MM.1S (cell line): Measurements from ENCODE around the gene MDH1B.

Experiments used
- DNase-seq: peaks from one replicate; pipeline ENCODE4 v3.0.0-alpha.2; 2015
- H2AFZ ChIP-seq: fragments of 300-600 bp; sonication (generic); 2 replicates; pipeline ENCODE4 v1.6.0; 2016; ENCODE audit warnings: antibody characterized with exemption, low read length
- H3F3A ChIP-seq: fragments of 300-600 bp; sonication (generic); 2 replicates; pipeline ENCODE4 v1.6.1; 2016; ENCODE audit warnings: mild to moderate bottlenecking, antibody characterized with exemption, low read length, moderate library complexity, mixed read lengths; ENCODE audit not compliant: insufficient read depth
- H3K27ac ChIP-seq: fragments of 300-600 bp; sonication (generic); 2 replicates; pipeline ENCODE4 v1.5.1; 2016; ENCODE audit warnings: mild to moderate bottlenecking, low read length
- H3K27me3 ChIP-seq: fragments of 300-600 bp; sonication (generic); replicated peaks from 2 replicates; pipeline ENCODE4 v1.6.0; 2016; ENCODE audit warnings: low read length; ENCODE audit not compliant: insufficient read depth
- H3K36me3 ChIP-seq: fragments of 300-600 bp; sonication (generic); replicated peaks from 2 replicates; pipeline ENCODE4 v1.6.1; 2016; ENCODE audit warnings: mild to moderate bottlenecking, low read length, mixed read lengths; ENCODE audit not compliant: insufficient read depth
- H3K4me1 ChIP-seq: fragments of 300-600 bp; sonication (generic); 2 replicates; pipeline ENCODE4 v1.6.1; 2016; ENCODE audit warnings: low read length, mixed read lengths
- H3K4me2 ChIP-seq: fragments of 300-600 bp; sonication (generic); 2 replicates; pipeline ENCODE4 v1.6.0; 2016; ENCODE audit warnings: low read depth, low read length
- H3K4me3 ChIP-seq: fragments of 300-600 bp; sonication (generic); 2 replicates; pipeline ENCODE4 v1.5.1; 2016; ENCODE audit warnings: low read length, mixed read lengths
- H3K79me2 ChIP-seq: fragments of 300-600 bp; sonication (generic); 2 replicates; pipeline ENCODE4 v1.6.1; 2016; ENCODE audit warnings: mixed run types, low read length, mixed read lengths
- H3K9ac ChIP-seq: fragments of 300-600 bp; sonication (generic); 2 replicates; pipeline ENCODE4 v1.6.1; 2016; ENCODE audit warnings: low read length, mixed read lengths
- H3K9me2 ChIP-seq: fragments of 300-600 bp; sonication (generic); replicated peaks from 2 replicates; pipeline ENCODE4 v1.6.1; 2016; ENCODE audit warnings: mild to moderate bottlenecking, low read length, mixed read lengths; ENCODE audit not compliant: insufficient read depth
- H3K9me3 ChIP-seq: fragments of 300-600 bp; sonication (generic); replicated peaks from 2 replicates; pipeline ENCODE4 v1.6.1; 2016; ENCODE audit warnings: mild to moderate bottlenecking, low read length, mixed read lengths; ENCODE audit not compliant: insufficient read depth
- H4K20me1 ChIP-seq: fragments of 300-600 bp; sonication (generic); 2 replicates; pipeline ENCODE4 v1.6.1; 2016; ENCODE audit warnings: mild to moderate bottlenecking, low read length, moderate library complexity, mixed read lengths; ENCODE audit not compliant: insufficient read depth
- CTCF ChIP-seq: fragments of 300-600 bp; sonication (generic); IDR thresholded peaks from 2 replicates; pipeline ENCODE4 v1.5.1; 2016; ENCODE audit warnings: antibody characterized with exemption, low read length, mixed read lengths
- EZH2 ChIP-seq: fragments of 300-600 bp; sonication (generic); optimal IDR thresholded peaks from 2 replicates; pipeline ENCODE3; 2017; ENCODE audit warnings: low read depth, mild to moderate bottlenecking, antibody characterized with exemption, low read length, mixed read lengths
- EZH2phosphoT487 ChIP-seq: fragments of 300-600 bp; sonication (generic); IDR thresholded peaks from 2 replicates; pipeline ENCODE4 v1.6.1; 2018; ENCODE audit warnings: antibody characterized with exemption, low read length

The MDH1B gene

GRCh38 chr2:206764673-206765241 lies 371 bp downstream of the MDH1B start:
- peaks cover 34% of the 10 kb centered on the region for H3K79me2 ChIP-seq
- TF ChIP-seq EZH2phosphoT487 (no peak), CTCF (no peak), EZH2 (no peak)
- H3K27ac ChIP-seq = no peak overlapping the region; the same call in 1 of the 2 replicates
- 0 out of 2 replicates have a peak, but pooled peaks cover 11% of the 10 kb centered on the region for H3K4me1 ChIP-seq
- no peaks in the 10 kb centered on the region for H3K36me3 ChIP-seq
- peak; percentile 7 for DNase-seq
- no peaks in the 10 kb centered on the region for H3K9me3 ChIP-seq
- H3F3A ChIP-seq = no peaks in the 10 kb centered on the region
- H2AFZ ChIP-seq = peak overlapping the region; percentile 96
- H3K9me2 ChIP-seq = no peaks in the 10 kb centered on the region
- peaks cover 19% of the 10 kb centered on the region for H3K27me3 ChIP-seq
- no peaks in the 10 kb centered on the region for H4K20me1 ChIP-seq
- H3K9ac ChIP-seq = peak overlapping the region; percentile 96
- H3K4me3 ChIP-seq = peak overlapping the region; percentile 92
- peak overlapping the region; percentile 55 for H3K4me2 ChIP-seq

DNA sequence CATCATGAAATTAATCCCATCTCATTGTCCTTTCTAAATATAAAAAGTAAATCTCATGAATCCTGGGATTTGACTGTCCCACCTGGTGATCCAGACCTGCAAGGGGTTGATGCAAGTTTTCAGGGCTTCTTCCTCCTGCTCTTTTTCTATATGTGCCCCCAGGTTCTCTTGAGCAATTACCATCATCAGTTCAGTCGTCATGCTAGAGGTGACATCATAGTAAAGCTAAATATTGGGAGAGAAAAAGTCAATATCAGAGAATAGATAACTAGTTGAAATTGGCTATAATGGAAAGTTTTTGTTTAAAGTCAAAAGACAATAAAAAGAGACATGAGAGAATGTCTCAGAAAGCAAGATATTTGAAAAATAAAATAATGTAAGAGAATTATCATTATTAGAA lies 8.3 kb downstream of the MDH1B start:
- H3K4me2 ChIP-seq = no peak overlapping the region
- H3K9me2 ChIP-seq = no peaks in the 10 kb centered on the region
- no peaks in the 10 kb centered on the region for H3K4me1 ChIP-seq
- DNase-seq = no peak
- H3K79me2 ChIP-seq = no peaks in the 10 kb centered on the region
- H3K27me3 ChIP-seq = 0 out of 2 replicates have a peak, but pooled peaks cover 4% of the 10 kb centered on the region
- H2AFZ ChIP-seq = no peak overlapping the region
- no peaks in the 10 kb centered on the region for H3F3A ChIP-seq
- H3K27ac ChIP-seq = no peak overlapping the region
- no peak for TF ChIP-seq CTCF
- TF ChIP-seq EZH2 = no peak
- no peaks in the 10 kb centered on the region for H3K36me3 ChIP-seq
- H3K9me3 ChIP-seq = no peaks in the 10 kb centered on the region
- no peaks in the 10 kb centered on the region for H4K20me1 ChIP-seq
- H3K4me3 ChIP-seq = no peak overlapping the region
- H3K9ac ChIP-seq = no peak overlapping the region

DNA sequence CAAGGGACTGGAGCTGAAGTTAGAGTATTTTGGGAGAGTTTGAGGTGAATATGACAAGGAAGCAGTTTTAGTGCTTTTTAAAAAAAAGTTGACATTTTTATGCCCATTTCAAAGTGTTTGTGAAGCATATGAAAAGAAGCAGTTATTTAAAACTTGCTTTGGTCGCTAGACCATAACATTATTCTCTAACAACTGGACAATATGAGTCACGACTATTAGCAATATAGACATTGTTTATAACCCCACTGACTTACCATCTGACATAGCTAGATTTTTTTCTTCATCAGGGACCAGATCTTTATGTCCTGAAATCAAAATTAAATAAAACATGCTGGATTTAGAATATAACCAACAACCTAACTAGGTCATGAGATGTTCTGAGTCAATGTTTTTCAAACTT lies 24.3 kb downstream of the MDH1B start:
- no peaks in the 10 kb centered on the region for H3K9me2 ChIP-seq
- no peak for DNase-seq

More for the DNA sequence above, 24.3 kb downstream of the MDH1B start:
- H3K4me1 ChIP-seq = no peaks in the 10 kb centered on the region
- H3K9ac ChIP-seq = no peak overlapping the region
- H3K9me3 ChIP-seq = no peaks in the 10 kb centered on the region
- no peaks in the 10 kb centered on the region for H3K79me2 ChIP-seq
- H4K20me1 ChIP-seq = no peaks in the 10 kb centered on the region
- no peak overlapping the region for H3K4me3 ChIP-seq
- TF ChIP-seq EZH2 (no peak), EZH2phosphoT487 (no peak), CTCF (no peak)
- no peaks in the 10 kb centered on the region for H3F3A ChIP-seq
- H3K36me3 ChIP-seq = no peaks in the 10 kb centered on the region
- H3K4me2 ChIP-seq = no peak overlapping the region
- H2AFZ ChIP-seq = no peak overlapping the region
- no peak overlapping the region for H3K27ac ChIP-seq
- no peaks in the 10 kb centered on the region for H3K27me3 ChIP-seq
